Activated CD4-positive, alpha-beta T cell treated with anti-CD3 and anti-CD28 coated beads, Interleukin-2, amount 10 ng/mL, durations not matched to agents 7 days and 5 days (primary cell): ENCODE results near the gene SPATS2. TPM values are rescaled to one million over a fixed set of nuclear protein-coding genes. Genes with fewer than 3 reads are reported as not detected.

Experiments
- CTCF ChIA-PET: fragments of 350-600 bp; sonication (Branson Sonifier 250); formaldehyde crosslinking; loops from one replicate; lab custom pipeline; 2021; ENCODE audit warnings: antibody characterized with exemption; lab: Charles Lee
- POLR2A ChIA-PET: fragments of 350-600 bp; sonication (Branson Sonifier 250); formaldehyde crosslinking; loops from one replicate; lab custom pipeline; 2021; ENCODE audit warnings: antibody characterized with exemption; lab: Charles Lee
- DNase-seq: peaks from one replicate; pipeline ENCODE4 v3.0.0-alpha.2; 2020
- H3K27ac Mint-ChIP-seq: one replicate; pipeline ENCODE4 v1.8.0; 2021; ENCODE audit warnings: mild to moderate bottlenecking, moderate library complexity, mixed read lengths
- H3K27me3 Mint-ChIP-seq: one replicate; pipeline ENCODE4 v1.8.0; 2021; ENCODE audit warnings: mixed read lengths
- H3K36me3 Mint-ChIP-seq: one replicate; pipeline ENCODE4 v1.8.0; 2021; ENCODE audit warnings: low read depth, mixed read lengths
- H3K4me1 Mint-ChIP-seq: one replicate; pipeline ENCODE4 v1.8.0; 2021; ENCODE audit warnings: mixed read lengths
- H3K4me3 Mint-ChIP-seq: one replicate; pipeline ENCODE4 v1.8.0; 2021; ENCODE audit warnings: mild to moderate bottlenecking, moderate library complexity, mixed read lengths
- H3K9me3 Mint-ChIP-seq: one replicate; pipeline ENCODE4 v1.8.0; 2021; ENCODE audit warnings: mixed read lengths
- total RNA-seq, 2 experiments: library from RNA; stranded (reverse); gene quantifications; one replicate each; pipeline ENCODE4 v1.2.3, GENCODE V29; 2021

SPATS2 gene
- total RNA-seq, 2 experiments from 2014 or later, result 12.8 to 20.3 TPM

- Mint-ChIP-seq H3K27ac (peak overlapping the region; percentile 74), H3K4me1 (peaks cover 32% of the 10 kb centered on the region), H3K4me3 (no peak overlapping the region), H3K36me3 (no peaks in the 10 kb centered on the region), H3K27me3 (peaks cover 39% of the 10 kb centered on the region), H3K9me3 (no peaks in the 10 kb centered on the region)
- CTCF ChIA-PET, result no interaction called here
- POLR2A ChIA-PET, result no interaction called here
- no peak for DNase-seq
Observed at GRCh38 chr12:49543221-49543913, 176.1 kb downstream of the SPATS2 start.

GRCh38 chr12:49543914-49544815 is 176.9 kb downstream of the SPATS2 start:
- POLR2A ChIA-PET, result no interaction called here
- peaks cover 40% of the 10 kb centered on the region for H3K27me3 Mint-ChIP-seq
- H3K36me3 Mint-ChIP-seq, result no peaks in the 10 kb centered on the region
- CTCF ChIA-PET, result no interaction called here
- H3K4me1 Mint-ChIP-seq, result peaks cover 35% of the 10 kb centered on the region
- no peak for DNase-seq
- H3K9me3 Mint-ChIP-seq, result no peaks in the 10 kb centered on the region
- no peak overlapping the region for H3K27ac Mint-ChIP-seq
- no peak overlapping the region for H3K4me3 Mint-ChIP-seq

- ChIA-PET POLR2A (no interaction called here), CTCF (interaction anchor here (0.8 kb wide), 2 partner anchors 35 to 113 kb away, joined by 3 to 4 read pairs; no protein-coding TSS in a partner anchor)
- Mint-ChIP-seq H3K36me3 (no peaks in the 10 kb centered on the region), H3K4me1 (peaks cover 22% of the 10 kb centered on the region), H3K27me3 (peaks cover 35% of the 10 kb centered on the region), H3K27ac (no peak overlapping the region), H3K9me3 (no peaks in the 10 kb centered on the region), H3K4me3 (no peak overlapping the region)
- DNase-seq, result no peak
Observed at GRCh38 chr12:49545815-49546214, 178.6 kb downstream of the SPATS2 start.

GRCh38 chr12:49546481-49546880 is 179.2 kb downstream of the SPATS2 start:
- peaks cover 29% of the 10 kb centered on the region for H3K27me3 Mint-ChIP-seq

GRCh38 chr12:49547090-49547690 is 179.9 kb downstream of the SPATS2 start:
- Mint-ChIP-seq H3K27ac (no peak overlapping the region), H3K4me3 (no peak overlapping the region), H3K4me1 (peaks cover 14% of the 10 kb centered on the region)

More at GRCh38 chr12:49546481-49546880, 179.2 kb downstream of the SPATS2 start:
- H3K4me1 Mint-ChIP-seq, result peaks cover 16% of the 10 kb centered on the region
- ChIA-PET POLR2A (no interaction called here), CTCF (interaction anchor here (0.8 kb wide), 2 partner anchors 34 to 112 kb away, joined by 3 to 4 read pairs; no protein-coding TSS in a partner anchor)
- H3K9me3 Mint-ChIP-seq, result no peaks in the 10 kb centered on the region
- DNase-seq, result no peak
- no peaks in the 10 kb centered on the region for H3K36me3 Mint-ChIP-seq
- no peak overlapping the region for H3K27ac Mint-ChIP-seq
- H3K4me3 Mint-ChIP-seq, result no peak overlapping the region

GRCh38 chr12:49548481-49548821 is 181.2 kb downstream of the SPATS2 start:
- H3K27me3 Mint-ChIP-seq, result peaks cover 29% of the 10 kb centered on the region
- no peaks in the 10 kb centered on the region for H3K9me3 Mint-ChIP-seq
- ChIA-PET CTCF (interaction anchor here (0.9 to 1.4 kb wide), 3 partner anchors 23 to 340 kb away, joined by 3 to 4 read pairs (median 3); no protein-coding TSS in a partner anchor), POLR2A (no interaction called here)
- DNase-seq, result no peak
- H3K36me3 Mint-ChIP-seq, result no peaks in the 10 kb centered on the region
- H3K4me1 Mint-ChIP-seq, result peaks cover 5% of the 10 kb centered on the region
- no peak overlapping the region for H3K27ac Mint-ChIP-seq
- H3K4me3 Mint-ChIP-seq, result peak overlapping the region; percentile 39

More at GRCh38 chr12:49547090-49547690, 179.9 kb downstream of the SPATS2 start:
- DNase-seq, result no peak
- Mint-ChIP-seq H3K36me3 (no peaks in the 10 kb centered on the region), H3K9me3 (no peaks in the 10 kb centered on the region), H3K27me3 (peaks cover 29% of the 10 kb centered on the region)
- POLR2A ChIA-PET, result no interaction called here
- CTCF ChIA-PET, result interaction anchor here (0.7 kb wide), 1 partner anchor 312 kb away, joined by 3 read pairs; no protein-coding TSS in a partner anchor

- H3K9me3 Mint-ChIP-seq, result no peaks in the 10 kb centered on the region
- no peak for DNase-seq
- peaks cover 7% of the 10 kb centered on the region for H3K4me1 Mint-ChIP-seq
- H3K27me3 Mint-ChIP-seq, result peaks cover 29% of the 10 kb centered on the region
- H3K36me3 Mint-ChIP-seq, result no peaks in the 10 kb centered on the region
- H3K4me3 Mint-ChIP-seq, result peak overlapping the region; percentile 55
- H3K27ac Mint-ChIP-seq, result peak overlapping the region; percentile 65
- ChIA-PET CTCF (interaction anchor here (0.6 to 1.4 kb wide), 3 partner anchors 12 to 183 kb away, joined by 3 read pairs; no protein-coding TSS in a partner anchor), POLR2A (no interaction called here)
Observed at GRCh38 chr12:49548822-49549648, 181.8 kb downstream of the SPATS2 start.

- CTCF ChIA-PET, result interaction anchor here (0.6 to 1.9 kb wide), 4 partner anchors 13 to 212 kb away, joined by 3 to 7 read pairs (median 3); no protein-coding TSS in a partner anchor
- DNase-seq, result no peak
- no peak overlapping the region for H3K4me3 Mint-ChIP-seq
- peaks cover 24% of the 10 kb centered on the region for H3K27me3 Mint-ChIP-seq
- H3K36me3 Mint-ChIP-seq, result no peaks in the 10 kb centered on the region
- POLR2A ChIA-PET, result no interaction called here
- H3K27ac Mint-ChIP-seq, result no peak overlapping the region
- peaks cover 7% of the 10 kb centered on the region for H3K4me1 Mint-ChIP-seq
- H3K9me3 Mint-ChIP-seq, result no peaks in the 10 kb centered on the region
Observed at GRCh38 chr12:49549735-49550692, 182.8 kb downstream of the SPATS2 start.

GRCh38 chr12:49550693-49551252 is 183.5 kb downstream of the SPATS2 start:
- H3K27ac Mint-ChIP-seq, result no peak overlapping the region
- CTCF ChIA-PET, result interaction anchor here (0.8 to 1.9 kb wide), 4 partner anchors 28 to 213 kb away, joined by 3 to 7 read pairs (median 4); no protein-coding TSS in a partner anchor
- POLR2A ChIA-PET, result no interaction called here
- no peaks in the 10 kb centered on the region for H3K36me3 Mint-ChIP-seq
- H3K4me1 Mint-ChIP-seq, result peaks cover 7% of the 10 kb centered on the region
- no peak for DNase-seq
- no peak overlapping the region for H3K4me3 Mint-ChIP-seq
- no peaks in the 10 kb centered on the region for H3K9me3 Mint-ChIP-seq
- H3K27me3 Mint-ChIP-seq, result peaks cover 23% of the 10 kb centered on the region

GRCh38 chr12:49552014-49552413 is 184.8 kb downstream of the SPATS2 start:
- DNase-seq, result no peak
- ChIA-PET POLR2A (no interaction called here), CTCF (interaction anchor here (0.7 to 1.7 kb wide), 6 partner anchors 13 to 194 kb away, joined by 3 to 5 read pairs (median 4); partner anchors contain the start of gene KCNH3)
- Mint-ChIP-seq H3K9me3 (no peaks in the 10 kb centered on the region), H3K27me3 (peaks cover 19% of the 10 kb centered on the region), H3K27ac (no peak overlapping the region), H3K4me1 (peaks cover 14% of the 10 kb centered on the region), H3K36me3 (peaks cover 3% of the 10 kb centered on the region), H3K4me3 (no peak overlapping the region)
